ENCODE data around the gene NCKAP5L. TPM values are rescaled to one million over a fixed set of nuclear protein-coding genes. Genes with fewer than 3 reads are reported as not detected.

NCKAP5L gene
- total and polyA plus RNA-seq, 8 donors: 4.1 to 18.3 (median 7.2) TPM

- Histone ChIP-seq H3K4me1 (no peaks in the 10 kb centered on the region), H3K36me3 (no peaks in the 10 kb centered on the region), H3K27ac (no peak overlapping the region), H3K4me3 (no peak overlapping the region), H3K27me3 (no peaks in the 10 kb centered on the region), H3K9me3 (no peaks in the 10 kb centered on the region)
- intact Hi-C loops (cut with DNase I): no loop called here
- no peak for ATAC-seq
- TF ChIP-seq CTCF (IDR thresholded peaks at IDR 0.05): no peak
- WGBS, 2 donors: 76 to 82% methylated on average over 4 of the region's 4 CpGs
- no peak for FAIRE-seq
- no peak for DNase-seq
Observed at GRCh38 chr12:49854976-49855375, 26.8 kb upstream of the NCKAP5L start.

- DNase-seq (no peak), ATAC-seq (no peak), FAIRE-seq (no peak)
- WGBS, 2 donors: 69 to 75% methylated on average over 2 of the region's 2 CpGs
- no peak for TF ChIP-seq CTCF (IDR thresholded peaks at IDR 0.05)
- H3K36me3 ChIP-seq: no peaks in the 10 kb centered on the region
- intact Hi-C loops (cut with DNase I): no loop called here
- no peaks in the 10 kb centered on the region for H3K4me1 ChIP-seq
- H3K27me3 ChIP-seq: peaks cover 0 to 7% (median 2%) of the 10 kb centered on the region in 4 donors
- H3K9me3 ChIP-seq: no peaks in the 10 kb centered on the region
- H3K4me3 ChIP-seq: no peak overlapping the region
- H3K27ac ChIP-seq: no peak overlapping the region
Observed at GRCh38 chr12:49853671-49854070, 25.5 kb upstream of the NCKAP5L start.

GRCh38 chr12:49847161-49847560 is 18.9 kb upstream of the NCKAP5L start:
- no peak for DNase-seq
- Histone ChIP-seq H3K4me1 (peaks cover 0 to 4% (median 0%) of the 10 kb centered on the region in 3 donors), H3K4me3 (no peak overlapping the region), H3K36me3 (no peaks in the 10 kb centered on the region), H3K9me3 (no peaks in the 10 kb centered on the region), H3K27ac (no peak overlapping the region), H3K27me3 (peaks cover 0 to 7% (median 2%) of the 10 kb centered on the region in 4 donors)
- no peak for FAIRE-seq
- intact Hi-C loops (cut with DNase I): no loop called here
- 36 to 50% methylated on average over 2 of the region's 2 CpGs for WGBS, 2 donors
- ATAC-seq: no peak
- TF ChIP-seq CTCF (IDR thresholded peaks at IDR 0.05): no peak

- Histone ChIP-seq H3K9me3 (no peaks in the 10 kb centered on the region), H3K36me3 (no peaks in the 10 kb centered on the region), H3K27ac (no peak overlapping the region), H3K4me1 (peaks cover 0 to 4% (median 0%) of the 10 kb centered on the region in 3 donors), H3K27me3 (peaks cover 0 to 7% (median 2%) of the 10 kb centered on the region in 4 donors), H3K4me3 (no peak overlapping the region)
- ATAC-seq (no peak), FAIRE-seq (no peak), DNase-seq (no peak)
- TF ChIP-seq CTCF (IDR thresholded peaks at IDR 0.05): no peak
- intact Hi-C loops (cut with DNase I): no loop called here
- 70 to 79% methylated on average over 2 of the region's 2 CpGs for WGBS, 2 donors
Observed at GRCh38 chr12:49846032-49846431, 17.8 kb upstream of the NCKAP5L start.

GRCh38 chr12:49843876-49844437 is 15.7 kb upstream of the NCKAP5L start:
- intact Hi-C loops (cut with DNase I): no loop called here
- no peak for TF ChIP-seq CTCF (IDR thresholded peaks at IDR 0.05)
- DNase-seq: no peak
- Histone ChIP-seq H3K4me3 (peak overlapping the region in 1 of 4 donors; percentile 73), H3K27me3 (peaks cover 0 to 1% (median under 1%) of the 10 kb centered on the region in 4 donors), H3K4me1 (peaks cover 0 to 4% (median 0%) of the 10 kb centered on the region in 3 donors), H3K27ac (no peak overlapping the region), H3K9me3 (no peaks in the 10 kb centered on the region), H3K36me3 (no peaks in the 10 kb centered on the region)
- WGBS, 2 donors: 93 to 94% methylated on average over 4 of the region's 4 CpGs
- FAIRE-seq: no peak
- no peak for ATAC-seq
